UCSD-AML1 (cell line): Measurements from ENCODE around the gene CEMP1.
"Not testable (repeated sequence)": the region's sequence is repeated elsewhere in the genome, so short reads cannot be mapped to it uniquely, and the experiment has no call there.

ENCODE experiments used
- DNase-seq: peaks from one replicate; lab custom pipeline; 2025; ENCODE audit not compliant: unreplicated experiment; lab: John Stamatoyannopoulos, UW

The CEMP1 gene

GRCh38 chr16:2531371-2531695 lies at the start of gene CEMP1:
TSS of gene CEMP1 (minus strand) at chr16:2531408. CDS start at chr16:2531073, 335 bp downstream.
- no peak for DNase-seq

GRCh38 chr16:2580818-2581217 lies 49.6 kb upstream of the CEMP1 start:
- not testable (repeated sequence) for DNase-seq

- not testable (repeated sequence) for DNase-seq
Measured at GRCh38 chr16:2580143-2580542, 48.9 kb upstream of the CEMP1 start.

- not testable (repeated sequence) for DNase-seq
Measured at GRCh38 chr16:2578905-2579304, 47.7 kb upstream of the CEMP1 start.

- not testable (repeated sequence) for DNase-seq
Measured at GRCh38 chr16:2577044-2577443, 45.8 kb upstream of the CEMP1 start.

- DNase-seq = not testable (repeated sequence)
Measured at GRCh38 chr16:2575839-2576238, 44.6 kb upstream of the CEMP1 start.

GRCh38 chr16:2572704-2573103 lies 41.5 kb upstream of the CEMP1 start:
- DNase-seq = not testable (repeated sequence)

- not testable (repeated sequence) for DNase-seq
Measured at GRCh38 chr16:2568573-2568972, 37.4 kb upstream of the CEMP1 start.

GRCh38 chr16:2567506-2567905 lies 36.3 kb upstream of the CEMP1 start:
- DNase-seq = not testable (repeated sequence)

GRCh38 chr16:2560798-2561133 lies 29.6 kb upstream of the CEMP1 start:
- not testable (repeated sequence) for DNase-seq

GRCh38 chr16:2560131-2560797 lies 29.1 kb upstream of the CEMP1 start:
- DNase-seq = not testable (repeated sequence)

- not testable (repeated sequence) for DNase-seq
Measured at GRCh38 chr16:2557150-2557549, 25.9 kb upstream of the CEMP1 start.

GRCh38 chr16:2554709-2555425 lies 23.7 kb upstream of the CEMP1 start:
- DNase-seq = not testable (repeated sequence)

- DNase-seq = not testable (repeated sequence)
Measured at GRCh38 chr16:2551420-2551889, 20.2 kb upstream of the CEMP1 start.

- DNase-seq = not testable (repeated sequence)
Measured at GRCh38 chr16:2550283-2550878, 19.2 kb upstream of the CEMP1 start.

GRCh38 chr16:2543771-2544170 lies 12.6 kb upstream of the CEMP1 start:
- not testable (repeated sequence) for DNase-seq

GRCh38 chr16:2541409-2541808 lies 10.2 kb upstream of the CEMP1 start:
- DNase-seq = not testable (repeated sequence)

- DNase-seq = not testable (repeated sequence)
Measured at GRCh38 chr16:2540912-2541311, 9.7 kb upstream of the CEMP1 start.

GRCh38 chr16:2539845-2540458 lies 8.7 kb upstream of the CEMP1 start:
- DNase-seq = not testable (repeated sequence)

GRCh38 chr16:2539192-2539844 lies 8.1 kb upstream of the CEMP1 start:
- not testable (repeated sequence) for DNase-seq
